GM21447 (cell line): ENCODE measurements around the gene COPS7A.
"Not testable (repeated sequence)": the region's sequence is repeated elsewhere in the genome, so short reads cannot be mapped to it uniquely, and the experiment has no call there.

Experiments used
- ATAC-seq: cut with Tn5 transposase; IDR thresholded peaks from one replicate; pipeline ENCODE4 v1.9.1; 2021; ENCODE audit not compliant: unreplicated experiment

COPS7A gene

DNA sequence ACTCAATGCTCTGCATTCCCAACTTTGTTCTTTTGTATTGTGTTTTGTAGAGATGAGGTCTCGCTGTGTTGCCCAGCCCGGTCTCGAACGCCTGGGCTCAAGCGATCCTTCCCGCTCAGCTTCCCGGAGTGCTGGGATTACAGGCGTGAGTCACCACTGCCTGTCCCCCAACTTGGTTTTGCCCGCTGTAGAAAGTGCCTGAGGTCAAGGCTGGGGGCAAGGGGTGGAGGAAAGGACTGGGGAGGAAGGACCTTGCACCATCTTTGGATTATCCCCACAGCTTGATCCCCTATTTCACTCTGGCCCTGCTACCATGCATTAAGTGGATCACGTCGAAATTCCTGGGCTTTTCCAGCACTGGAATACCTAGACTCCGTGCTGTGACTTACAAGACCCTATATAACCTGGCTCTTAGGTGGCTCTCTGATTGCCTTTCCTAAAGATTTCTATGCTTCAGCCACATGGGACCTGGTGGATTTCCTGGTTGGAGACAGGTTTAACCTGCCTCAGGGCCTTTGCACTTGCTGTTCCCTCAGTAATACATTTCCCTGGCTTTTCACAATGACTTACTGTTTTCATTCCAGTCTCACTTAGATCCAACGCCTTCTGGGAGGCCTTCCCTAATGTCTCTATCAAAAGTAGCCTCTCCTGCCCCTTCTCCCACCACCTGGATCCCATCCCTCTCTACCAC, 22.6 kb upstream of the COPS7A start:
- no peak for ATAC-seq

DNA sequence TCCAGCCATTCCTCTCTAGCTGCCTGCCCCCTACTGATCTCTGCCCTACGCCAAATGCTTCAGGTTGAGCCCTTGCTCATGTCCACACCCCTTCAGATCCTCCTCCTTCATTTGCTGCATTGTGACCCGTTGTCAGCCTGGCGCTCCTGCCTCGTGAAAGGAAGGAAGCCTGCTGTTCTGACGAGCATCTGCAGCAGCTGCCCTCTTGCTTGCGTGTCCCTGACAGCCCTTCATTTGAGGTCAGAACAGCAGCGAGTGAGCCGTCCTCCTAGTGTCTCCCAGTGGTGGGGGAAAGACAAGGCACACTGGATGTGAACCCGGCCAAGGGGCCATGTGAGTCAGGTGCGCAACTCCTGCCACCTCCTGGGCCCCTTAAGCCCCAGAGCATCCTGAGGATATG, 20.2 kb upstream of the COPS7A start:
- ATAC-seq, result no peak

DNA sequence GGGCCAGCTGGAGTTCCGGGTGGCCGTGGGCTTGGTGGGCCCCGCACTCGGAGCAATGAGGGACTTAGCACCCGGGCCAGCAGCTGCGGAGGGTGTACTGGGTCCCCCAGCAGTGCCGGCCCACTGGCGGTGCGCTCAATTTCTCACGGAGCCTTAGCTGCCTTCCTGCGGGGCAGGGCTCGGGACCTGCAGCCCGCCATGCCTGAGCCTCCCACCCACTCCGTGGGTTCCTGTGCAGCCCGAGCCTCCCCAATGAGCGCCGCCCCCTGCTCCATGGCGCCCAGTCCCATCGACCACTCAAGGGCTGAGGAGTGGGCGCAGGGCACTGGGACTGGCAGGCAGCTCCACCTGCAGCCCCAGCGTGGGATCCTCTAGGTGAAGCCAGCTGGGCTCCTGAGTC, 15.5 kb upstream of the COPS7A start:
- ATAC-seq, result not testable (repeated sequence)

DNA sequence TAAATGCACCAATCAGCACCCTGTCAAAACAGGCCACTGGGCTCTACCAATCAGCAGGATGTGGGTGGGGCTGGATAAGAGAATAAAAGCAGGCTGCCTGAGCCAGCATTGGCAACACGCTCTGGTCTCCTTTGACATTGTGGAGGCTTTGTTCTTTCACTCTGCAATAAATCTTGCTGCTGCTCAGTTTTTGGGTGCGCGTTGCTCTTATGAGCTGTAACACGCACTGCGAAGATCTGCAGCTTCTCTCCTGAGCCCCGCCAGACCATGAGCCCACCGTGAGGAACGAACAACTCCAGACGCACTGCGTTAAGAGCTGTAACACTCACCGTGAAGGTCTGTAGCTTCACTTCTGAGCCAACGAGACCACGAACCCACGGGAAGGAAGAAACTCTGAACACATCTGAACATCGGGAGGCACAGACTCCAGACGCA, 14.9 kb upstream of the COPS7A start:
- ATAC-seq, result no peak

DNA sequence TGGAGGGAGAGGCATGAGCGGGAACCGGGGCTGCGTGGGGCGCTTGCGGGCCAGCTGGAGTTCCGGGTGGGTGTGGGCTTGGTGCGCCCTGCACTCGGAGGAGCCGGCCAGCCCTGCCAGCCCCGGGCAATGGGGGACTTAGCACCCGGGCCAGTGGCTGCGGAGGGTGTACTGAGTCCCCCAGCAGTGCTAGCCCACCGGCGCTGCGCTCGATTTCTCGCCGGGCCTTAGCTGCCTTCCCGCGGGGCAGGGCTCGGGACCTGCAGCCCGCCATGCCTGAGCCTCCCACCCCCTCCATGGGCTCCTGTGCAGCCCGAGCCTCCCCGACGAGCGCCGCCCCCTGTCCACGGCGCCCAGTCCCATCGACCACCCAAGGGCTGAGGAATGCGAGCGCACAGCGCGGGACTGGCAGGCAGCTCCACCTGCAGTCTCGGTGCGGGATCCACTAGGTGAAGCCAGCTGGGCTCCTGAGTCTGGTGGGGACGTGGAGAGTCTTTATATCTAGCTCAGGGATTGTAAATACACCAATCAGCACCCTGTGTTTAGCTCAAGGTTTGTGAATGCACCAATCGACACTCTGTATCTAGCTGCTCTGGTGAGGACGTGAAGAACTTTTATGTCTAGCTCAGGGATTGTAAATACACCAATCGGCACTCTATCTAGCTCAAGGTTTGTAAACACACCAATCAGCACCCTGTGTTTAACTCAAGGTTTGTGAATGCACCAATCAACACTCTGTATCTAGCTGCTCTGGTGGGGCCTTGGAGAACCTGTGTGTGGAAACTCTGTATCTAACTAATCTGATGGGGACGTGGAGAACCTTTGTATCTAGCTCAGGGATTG, 7.6 kb upstream of the COPS7A start:
- ATAC-seq, result not testable (repeated sequence)

DNA sequence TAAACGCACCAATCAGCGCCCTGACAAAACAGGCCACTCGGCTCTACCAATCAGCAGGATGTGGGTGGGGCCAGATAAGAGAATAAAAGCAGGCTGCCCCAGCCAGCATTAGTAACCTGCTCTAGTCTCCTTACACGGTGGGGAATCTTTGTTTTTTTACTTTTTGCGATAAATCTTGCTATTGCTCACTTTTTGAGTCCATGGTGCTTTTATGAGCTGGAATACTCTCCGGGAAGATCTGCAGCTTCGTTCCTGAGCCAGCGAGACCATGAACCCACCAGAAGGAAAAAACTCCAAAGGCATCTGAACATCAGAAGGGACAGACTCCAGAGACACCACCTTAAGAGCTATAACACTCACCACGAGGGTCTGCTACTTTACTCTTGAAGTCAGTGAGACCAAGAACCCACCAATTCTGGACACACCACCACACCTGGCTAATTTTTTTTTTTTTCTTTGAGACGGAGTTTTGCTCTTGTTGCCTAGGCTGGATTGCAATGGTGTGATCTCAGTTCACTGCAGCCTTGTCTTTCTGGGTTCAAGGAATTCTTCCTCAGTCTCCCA, 6.9 kb upstream of the COPS7A start:
- ATAC-seq, result no peak

DNA sequence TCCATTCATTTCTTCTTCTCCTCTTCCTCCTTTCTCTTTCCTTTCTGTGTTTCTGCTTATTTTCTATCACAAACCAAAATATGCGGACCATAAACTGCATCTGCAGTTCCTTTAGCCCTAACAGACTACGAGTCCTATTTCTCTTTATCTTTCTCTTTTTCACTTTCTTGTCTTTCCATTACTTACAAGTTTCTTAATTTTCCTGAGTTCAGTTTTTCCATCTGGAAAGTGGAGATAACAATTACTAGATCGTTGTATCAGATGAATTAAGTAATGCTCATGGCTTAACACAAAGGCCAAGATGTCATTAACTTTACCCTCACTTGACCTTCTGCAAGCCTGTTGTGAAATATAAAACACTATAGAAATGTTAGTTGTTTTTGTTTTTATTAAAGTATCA, 983 bp upstream of the COPS7A start:
- no peak for ATAC-seq

DNA sequence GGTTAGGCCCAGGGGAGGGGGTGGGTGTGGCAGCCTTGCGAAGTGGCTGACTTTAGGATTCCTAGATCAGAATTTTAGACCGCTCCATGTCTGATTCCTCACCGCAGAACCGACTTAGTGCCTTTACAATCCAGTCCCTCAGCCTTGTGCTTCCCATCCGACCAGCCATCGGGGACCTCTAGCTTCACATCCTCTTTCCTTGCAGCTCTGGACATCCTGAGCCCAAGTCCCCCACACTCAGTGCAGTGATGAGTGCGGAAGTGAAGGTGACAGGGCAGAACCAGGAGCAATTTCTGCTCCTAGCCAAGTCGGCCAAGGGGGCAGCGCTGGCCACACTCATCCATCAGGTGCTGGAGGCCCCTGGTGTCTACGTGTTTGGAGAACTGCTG, 557 bp downstream of the COPS7A start:
- ATAC-seq, result peak; percentile 39

DNA sequence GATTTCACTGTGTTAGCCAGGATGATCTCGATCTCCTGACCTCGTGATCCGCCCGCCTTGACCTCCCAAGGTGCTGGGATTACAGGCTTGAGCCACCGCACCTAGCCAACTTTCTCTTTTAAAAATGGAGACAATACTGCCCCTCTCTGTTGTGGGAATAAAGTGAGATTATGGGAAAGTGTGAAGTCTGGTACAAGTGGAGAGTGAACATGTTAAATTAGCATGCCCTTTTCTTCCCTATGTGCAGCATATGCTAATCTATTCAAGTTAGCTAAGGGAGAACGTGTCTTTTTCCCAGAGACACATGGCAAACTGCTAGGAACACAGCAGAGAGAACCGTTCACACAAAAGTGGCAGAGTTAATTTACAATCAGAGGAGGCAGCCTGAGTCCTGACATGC, 1.5 kb downstream of the COPS7A start:
- no peak for ATAC-seq

DNA sequence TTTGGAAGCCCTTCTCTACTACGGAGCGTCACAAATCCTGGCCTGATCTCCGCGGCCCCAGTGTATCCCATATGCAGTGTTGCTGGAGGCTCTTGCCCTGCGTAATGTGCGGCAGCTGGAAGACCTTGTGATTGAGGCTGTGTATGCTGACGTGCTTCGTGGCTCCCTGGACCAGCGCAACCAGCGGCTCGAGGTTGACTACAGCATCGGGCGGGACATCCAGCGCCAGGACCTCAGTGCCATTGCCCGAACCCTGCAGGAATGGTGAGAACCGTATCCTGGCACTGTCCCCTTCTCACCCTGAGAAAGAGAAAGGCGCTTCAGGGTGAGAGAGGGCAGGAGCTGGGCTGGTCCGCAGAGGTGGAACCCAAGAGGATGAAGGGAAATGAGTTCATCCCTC, 5.3 kb downstream of the COPS7A start:
- ATAC-seq, result no peak

DNA sequence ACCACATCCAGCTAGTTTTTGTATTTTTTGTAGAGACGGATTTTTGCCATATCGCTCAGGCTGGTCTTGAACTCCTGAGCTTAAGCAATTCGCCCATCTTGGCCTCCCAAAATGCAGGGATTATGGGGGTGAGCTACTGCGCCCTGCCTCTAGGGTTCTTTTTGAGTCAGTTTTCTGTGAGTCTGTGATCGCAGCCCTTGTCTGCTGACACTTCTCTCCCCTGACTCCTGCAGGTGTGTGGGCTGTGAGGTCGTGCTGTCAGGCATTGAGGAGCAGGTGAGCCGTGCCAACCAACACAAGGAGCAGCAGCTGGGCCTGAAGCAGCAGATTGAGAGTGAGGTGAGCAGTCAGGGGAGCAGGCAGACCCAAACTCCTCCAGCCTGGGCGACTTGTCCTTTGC, 6.3 kb downstream of the COPS7A start:
- no peak for ATAC-seq

DNA sequence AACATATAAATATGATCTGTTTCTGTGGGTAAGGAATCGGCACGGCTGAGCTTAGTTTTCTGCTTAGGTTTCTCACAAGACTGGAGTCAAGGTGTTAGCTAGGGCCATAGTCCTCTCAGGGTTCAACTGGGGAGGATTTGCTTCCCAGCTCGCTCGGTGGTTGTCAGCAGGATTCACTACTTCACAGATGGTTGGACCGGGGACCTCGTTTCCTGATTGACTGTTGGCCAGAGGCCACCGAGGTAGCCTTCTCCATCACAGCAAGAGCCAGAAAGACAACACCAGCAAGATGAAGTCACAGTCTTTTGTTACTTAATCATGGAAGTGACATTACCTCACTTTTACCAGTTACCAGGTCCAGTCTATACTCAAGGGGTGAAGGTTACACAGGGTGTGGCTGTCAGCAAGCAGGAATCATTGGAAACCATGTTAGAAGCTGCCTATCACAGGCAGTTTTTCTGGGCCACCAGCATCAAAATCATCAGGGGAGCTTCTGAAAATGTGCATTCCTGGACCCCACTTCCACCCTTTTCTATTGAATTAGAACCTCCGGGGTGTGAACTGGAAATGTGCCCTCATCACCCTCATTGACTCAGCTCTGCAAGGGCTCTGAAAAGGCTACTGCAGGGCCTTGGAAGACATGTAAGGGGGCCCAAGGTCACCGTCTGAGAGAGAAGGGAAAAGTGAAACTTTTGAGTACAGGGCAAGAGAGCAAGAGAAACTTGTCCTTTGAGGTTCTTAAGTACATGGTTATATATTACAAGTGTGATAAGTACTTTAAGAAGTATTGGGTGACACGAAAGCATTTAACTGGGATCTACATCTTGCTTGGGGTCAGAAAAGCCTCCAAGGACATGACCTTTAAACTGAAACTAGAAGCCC, 10.9 kb downstream of the COPS7A start:
- ATAC-seq, result no peak

DNA sequence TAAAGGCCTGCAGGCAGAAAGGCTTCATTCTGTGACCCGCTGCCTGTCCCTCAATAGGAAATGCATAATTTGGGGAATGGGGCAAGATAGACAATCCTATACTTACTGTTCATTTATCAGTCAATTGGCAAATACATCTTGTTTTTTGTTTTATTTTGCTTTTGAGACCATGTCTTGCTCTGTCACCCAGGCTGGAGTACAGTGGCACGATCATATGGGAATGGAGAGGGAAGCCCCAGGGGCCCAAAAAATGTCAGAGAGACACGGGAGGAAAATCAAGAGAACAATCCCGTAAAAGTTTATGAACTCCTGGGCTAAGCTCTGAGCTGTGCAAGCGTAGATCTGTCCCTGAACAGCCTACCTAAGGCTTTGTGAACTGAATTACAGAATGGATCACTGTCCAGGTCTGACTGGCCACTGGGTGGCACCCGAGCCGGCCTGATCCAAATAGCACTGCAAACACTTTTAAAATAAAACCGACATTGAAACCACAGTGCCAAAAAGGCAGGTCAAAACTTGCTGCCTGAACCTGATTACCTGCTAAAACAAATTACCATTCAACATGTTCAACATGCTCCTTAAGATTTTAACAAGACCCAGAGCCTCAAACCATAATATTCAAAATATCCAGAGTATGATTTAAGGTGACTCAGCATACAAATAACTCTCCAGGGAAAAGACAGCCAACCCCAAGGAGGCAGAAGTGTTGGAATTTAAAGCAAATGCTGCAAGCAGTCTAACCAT, 11.8 kb downstream of the COPS7A start:
- ATAC-seq, result no peak

DNA sequence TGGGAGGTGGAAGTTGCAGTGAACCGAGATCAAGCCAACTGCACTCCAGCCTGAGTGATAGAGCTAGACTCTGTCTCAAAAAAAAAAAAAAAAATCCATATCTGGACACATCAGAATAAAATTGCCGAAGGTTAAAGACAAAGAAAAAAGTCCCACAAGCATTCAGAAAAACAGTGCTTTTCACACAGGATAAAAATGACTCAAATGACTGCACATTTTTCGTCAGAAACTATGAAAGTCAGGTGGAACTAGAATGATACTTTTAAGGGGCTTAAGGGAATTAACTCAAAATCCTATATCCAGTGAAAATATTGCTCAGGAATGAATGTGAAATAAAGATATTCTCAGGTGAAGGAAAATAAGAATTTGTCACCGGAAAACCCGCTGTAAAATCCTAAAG, 12.9 kb downstream of the COPS7A start:
- ATAC-seq, result no peak

DNA sequence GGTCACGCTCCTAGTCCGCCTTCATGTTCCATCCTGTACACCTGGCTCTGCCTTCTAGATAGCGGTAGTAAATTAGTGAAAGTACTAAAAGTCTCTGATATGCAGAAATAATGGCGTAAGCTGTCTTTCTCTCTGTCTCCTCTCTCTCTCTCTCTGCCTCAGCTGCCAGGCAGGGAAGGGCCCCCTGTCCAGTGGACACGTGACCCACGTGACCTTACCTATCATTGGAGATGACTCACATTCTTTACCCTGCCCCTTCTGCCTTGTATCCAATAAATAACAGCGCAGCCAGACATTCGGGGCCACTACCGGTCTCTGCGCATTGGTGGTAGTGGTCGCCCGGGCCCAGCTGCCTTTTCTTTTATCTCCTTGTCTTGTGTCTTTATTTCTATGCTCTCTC, 18.2 kb downstream of the COPS7A start:
- ATAC-seq, result not testable (repeated sequence)

DNA sequence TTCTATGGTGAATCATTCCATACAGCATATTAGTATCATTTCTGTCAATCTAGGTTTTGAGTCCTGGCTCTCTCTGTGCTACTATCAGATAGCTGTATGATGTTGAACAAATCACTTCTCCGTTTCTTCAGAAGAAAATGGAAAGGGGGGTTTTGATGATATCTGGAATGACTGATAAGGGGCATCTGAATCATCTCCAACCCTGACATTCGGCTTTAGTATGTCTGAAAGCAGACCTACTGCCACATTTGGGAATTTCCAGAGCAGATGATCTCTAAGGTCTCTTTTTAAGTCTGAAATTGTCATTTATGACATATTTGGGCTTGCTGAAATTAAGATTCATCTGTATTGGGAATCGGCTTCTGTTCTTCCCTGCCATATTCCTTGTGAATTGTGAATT, 19.0 kb downstream of the COPS7A start:
- ATAC-seq, result no peak

DNA sequence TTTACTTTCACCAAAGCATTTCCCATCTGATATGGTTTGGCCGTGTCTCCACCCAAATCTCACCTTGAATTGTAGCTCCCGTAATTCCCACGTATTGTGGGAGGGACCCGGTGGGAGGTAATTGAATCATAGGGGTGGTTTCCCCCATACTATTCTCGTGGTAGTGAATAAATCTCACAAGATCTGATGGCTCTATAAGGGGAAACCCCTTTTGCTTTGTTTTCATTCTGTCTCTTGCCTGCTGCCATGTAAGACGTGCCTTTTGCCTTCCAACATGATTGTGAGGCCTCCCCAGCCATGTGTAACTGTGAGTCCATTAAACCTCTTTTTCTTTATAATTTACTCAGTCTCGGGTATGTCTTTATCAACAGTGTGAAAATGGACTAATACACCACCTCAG, 19.5 kb downstream of the COPS7A start:
- ATAC-seq, result not testable (repeated sequence)

DNA sequence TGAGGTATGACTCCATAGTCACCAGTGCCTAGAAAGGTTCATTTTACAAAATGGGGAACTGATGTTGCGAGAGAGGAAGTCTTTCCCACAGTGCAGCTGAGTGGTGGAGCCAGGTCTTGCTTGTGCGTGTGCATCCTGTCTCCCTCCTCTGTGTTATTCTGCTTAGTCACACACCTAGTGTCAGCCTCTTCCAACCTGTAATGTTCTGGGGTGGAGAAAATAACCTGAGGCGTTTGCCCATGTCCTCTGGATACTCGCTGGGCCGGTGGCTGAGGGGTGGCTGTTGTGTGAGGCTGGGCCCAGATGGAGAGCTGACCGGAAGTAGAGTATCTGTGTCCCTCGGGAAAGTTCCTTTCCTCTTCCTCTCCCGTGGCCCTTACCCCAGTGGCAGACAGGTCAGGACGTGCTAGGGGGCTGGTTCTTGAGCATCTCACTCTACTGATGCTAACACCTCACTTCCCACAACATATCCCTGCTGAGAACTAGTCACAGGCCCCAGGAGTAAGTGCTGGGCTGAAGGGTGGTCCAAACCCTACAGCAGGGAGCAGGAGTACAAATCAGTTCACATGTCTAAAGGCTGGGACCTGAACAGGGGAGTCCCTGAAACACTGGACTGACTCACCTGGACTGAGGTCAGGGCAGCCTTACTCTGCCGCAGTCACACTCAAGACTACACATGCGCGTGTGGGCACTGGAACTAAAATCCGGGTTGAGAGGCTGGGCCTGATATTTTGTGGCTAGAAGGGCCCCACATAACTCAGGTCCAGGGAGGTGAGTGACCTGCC, 22.1 kb downstream of the COPS7A start:
- ATAC-seq, result no peak

DNA sequence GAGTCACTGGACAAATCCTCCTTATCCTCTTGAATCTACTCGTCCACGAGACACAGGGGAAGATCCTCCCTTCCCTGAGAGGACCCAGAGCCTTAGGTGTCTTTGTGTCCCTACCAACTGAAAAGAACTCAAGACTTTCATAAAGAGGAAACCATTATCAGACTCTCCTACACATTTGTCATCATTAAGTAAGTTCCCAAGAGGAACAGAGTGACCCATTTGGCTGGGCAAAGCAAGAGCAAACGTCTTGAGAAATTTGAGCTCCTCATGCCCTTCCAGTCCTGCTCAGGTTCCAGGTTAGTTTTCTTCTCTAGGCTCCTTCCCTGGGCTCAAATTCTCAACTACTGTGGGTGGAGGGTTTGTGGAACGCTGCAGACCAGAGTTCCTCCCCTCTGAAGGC, 23.4 kb downstream of the COPS7A start:
- no peak for ATAC-seq

DNA sequence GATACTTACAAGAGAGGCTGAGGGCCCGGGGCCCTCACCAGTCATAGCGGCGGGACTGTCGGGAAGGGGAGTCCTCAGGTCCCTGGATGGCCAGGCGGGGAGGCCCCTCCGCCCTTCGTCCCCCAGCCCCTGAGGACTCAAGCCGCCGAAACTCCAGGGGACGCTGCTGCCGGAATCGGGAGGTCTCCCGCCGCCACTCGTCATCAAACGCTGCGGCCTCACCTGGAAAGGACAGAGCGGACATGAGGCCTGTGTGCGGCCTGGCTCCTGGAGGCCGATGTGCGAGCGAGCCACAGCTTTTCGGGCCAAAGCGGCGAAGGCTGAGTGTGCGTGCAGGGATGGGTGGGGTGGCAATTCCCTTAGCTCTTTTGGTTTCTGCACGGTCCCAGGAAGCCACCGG, 24.9 kb downstream of the COPS7A start:
- no peak for ATAC-seq
